Omental fat pad (tissue), 4 donors: ENCODE measurements around the gene MEX3D. TPM values are rescaled to one million over a fixed set of nuclear protein-coding genes. Genes with fewer than 3 reads are reported as not detected.

Experiments used
- ATAC-seq: fragments of 150-250 bp; one replicate; pipeline ENCODE4 v1.9.1; 2016; ENCODE audit warnings: mild to moderate bottlenecking, moderate library complexity; ENCODE audit not compliant: low FRiP score
- DNase-seq: peaks from one replicate; pipeline ENCODE4 v3.0.0-alpha.2; 2019; ENCODE audit warnings: low spot score
- total RNA-seq, 4 donors: library from RNA; depleted of rRNA; stranded (reverse); fragments of >200 nt; gene quantifications; one replicate each; pipeline ENCODE4 v1.1.0, GENCODE V29; 2016
- TF ChIP-seq, protein P1 (sequence below), 3 donors: fragments of 450-650 bp; IDR thresholded peaks; one replicate each; pipeline ENCODE4 v1.5.1; 2016 to 2017; ENCODE audit warnings: antibody characterized with exemption in 3 of 3, mild to moderate bottlenecking in 3 of 3, moderate library complexity in 2 of 3

Gene MEX3D
- total RNA-seq, 4 donors from 2014 or later: 3.3 to 10.2 (median 7.7) TPM

DNA sequence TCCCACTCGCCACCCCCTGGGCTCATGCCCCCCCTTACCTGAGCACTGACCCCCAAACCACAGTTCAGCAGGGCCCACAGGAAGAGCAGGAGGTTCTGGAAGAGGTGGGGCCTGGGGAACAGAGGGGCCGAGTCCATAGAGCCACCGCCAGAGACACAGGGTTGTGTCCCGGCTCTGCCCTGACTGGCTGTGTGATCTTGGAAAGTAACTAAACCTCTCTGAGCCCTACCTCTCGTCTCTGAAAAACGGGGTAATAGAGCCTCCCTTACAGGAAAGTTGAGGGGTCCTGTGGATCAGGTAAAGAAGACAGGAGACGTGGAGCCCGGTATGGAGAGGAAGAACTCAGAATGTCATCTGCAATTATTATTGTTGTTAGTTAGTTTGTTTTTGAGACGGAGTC is 57.3 kb downstream of the MEX3D start:
- TF ChIP-seq, protein P1, sequence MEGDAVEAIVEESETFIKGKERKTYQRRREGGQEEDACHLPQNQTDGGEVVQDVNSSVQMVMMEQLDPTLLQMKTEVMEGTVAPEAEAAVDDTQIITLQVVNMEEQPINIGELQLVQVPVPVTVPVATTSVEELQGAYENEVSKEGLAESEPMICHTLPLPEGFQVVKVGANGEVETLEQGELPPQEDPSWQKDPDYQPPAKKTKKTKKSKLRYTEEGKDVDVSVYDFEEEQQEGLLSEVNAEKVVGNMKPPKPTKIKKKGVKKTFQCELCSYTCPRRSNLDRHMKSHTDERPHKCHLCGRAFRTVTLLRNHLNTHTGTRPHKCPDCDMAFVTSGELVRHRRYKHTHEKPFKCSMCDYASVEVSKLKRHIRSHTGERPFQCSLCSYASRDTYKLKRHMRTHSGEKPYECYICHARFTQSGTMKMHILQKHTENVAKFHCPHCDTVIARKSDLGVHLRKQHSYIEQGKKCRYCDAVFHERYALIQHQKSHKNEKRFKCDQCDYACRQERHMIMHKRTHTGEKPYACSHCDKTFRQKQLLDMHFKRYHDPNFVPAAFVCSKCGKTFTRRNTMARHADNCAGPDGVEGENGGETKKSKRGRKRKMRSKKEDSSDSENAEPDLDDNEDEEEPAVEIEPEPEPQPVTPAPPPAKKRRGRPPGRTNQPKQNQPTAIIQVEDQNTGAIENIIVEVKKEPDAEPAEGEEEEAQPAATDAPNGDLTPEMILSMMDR (IDR thresholded peaks at IDR 0.05): no peak
- DNase-seq: no peak
- ATAC-seq: no peak

DNA sequence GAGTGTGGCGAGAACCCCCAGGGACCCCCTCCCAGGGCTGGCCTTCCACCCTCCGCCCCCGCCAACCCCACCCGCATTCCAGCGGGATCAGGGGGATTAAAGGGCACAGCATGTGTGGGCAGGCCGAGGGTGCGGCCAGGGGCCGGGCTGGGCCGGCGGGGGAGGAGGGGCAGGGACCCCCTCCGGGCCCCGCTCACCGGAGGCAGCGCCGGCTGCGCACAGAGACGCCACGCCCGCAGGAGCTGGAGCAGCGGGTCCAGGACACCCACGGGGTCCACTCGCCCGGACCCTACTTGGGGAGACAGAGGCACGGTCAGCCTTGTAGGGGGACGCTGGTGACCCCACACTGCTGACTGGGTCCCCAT is 57.7 kb downstream of the MEX3D start:
- no peak for ATAC-seq
- TF ChIP-seq, protein P1 (IDR thresholded peaks at IDR 0.05): no peak
- DNase-seq: no peak

DNA sequence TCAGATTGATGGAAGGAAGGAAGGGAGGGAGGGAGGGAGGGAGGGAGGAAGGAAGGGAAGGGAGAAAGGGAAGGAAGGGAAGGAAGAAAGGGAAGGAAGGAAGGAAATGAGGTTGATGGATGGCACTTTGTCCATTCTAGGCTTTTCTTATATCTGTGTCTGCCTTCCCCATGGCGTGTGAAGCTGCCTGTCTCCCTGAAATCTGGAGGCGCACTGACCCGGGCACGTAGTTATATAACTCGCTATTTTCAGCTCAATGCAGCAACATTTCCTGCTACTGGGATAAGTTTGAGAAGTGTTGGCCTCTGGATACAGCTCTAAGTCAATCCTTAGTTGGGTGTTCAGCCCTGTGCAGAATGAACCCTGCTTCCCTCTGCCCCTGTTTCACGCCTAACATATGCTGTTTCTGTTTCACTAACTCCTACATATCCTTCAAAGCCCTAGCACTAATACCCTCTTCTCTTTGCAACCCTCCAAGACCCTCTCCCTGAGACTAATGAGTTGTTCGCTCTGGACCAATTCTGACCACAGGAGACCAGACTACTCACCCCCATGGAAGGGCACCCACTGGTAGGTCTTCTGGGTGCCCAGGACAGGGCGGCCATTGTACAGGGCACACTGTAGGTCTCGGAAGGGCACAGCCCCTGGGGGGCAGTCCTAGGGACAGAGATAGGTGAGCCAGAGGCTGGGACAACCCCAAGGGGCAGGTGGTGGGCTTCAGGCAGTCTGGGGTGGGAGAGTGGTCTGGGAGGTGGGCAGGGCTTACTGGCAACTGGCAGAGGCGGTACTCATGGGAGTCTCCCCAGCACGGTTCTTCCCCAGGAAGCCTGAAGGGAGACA is 58.3 kb downstream of the MEX3D start:
- ATAC-seq: no peak
- DNase-seq: no peak
- TF ChIP-seq, protein P1 (IDR thresholded peaks at IDR 0.05): no peak

DNA sequence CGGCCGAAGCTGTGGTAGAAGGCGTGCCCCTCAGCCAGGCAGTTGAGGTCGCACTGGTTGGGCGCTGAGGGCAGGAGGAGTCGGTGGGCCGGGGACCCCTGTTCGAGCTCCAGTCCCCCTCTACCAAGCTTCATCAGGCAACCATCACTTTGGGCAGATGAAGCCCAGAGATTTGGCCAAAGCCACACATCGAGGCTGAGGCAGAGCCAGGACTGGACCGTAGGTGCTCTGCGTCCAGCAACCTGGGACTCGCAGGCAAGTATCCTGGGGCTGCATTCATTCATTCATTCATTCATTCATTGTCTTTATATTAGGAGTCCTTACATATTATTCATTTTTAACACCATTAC is 59.6 kb downstream of the MEX3D start:
- no peak for DNase-seq
- TF ChIP-seq, protein P1 (IDR thresholded peaks at IDR 0.05): no peak
- ATAC-seq: no peak

DNA sequence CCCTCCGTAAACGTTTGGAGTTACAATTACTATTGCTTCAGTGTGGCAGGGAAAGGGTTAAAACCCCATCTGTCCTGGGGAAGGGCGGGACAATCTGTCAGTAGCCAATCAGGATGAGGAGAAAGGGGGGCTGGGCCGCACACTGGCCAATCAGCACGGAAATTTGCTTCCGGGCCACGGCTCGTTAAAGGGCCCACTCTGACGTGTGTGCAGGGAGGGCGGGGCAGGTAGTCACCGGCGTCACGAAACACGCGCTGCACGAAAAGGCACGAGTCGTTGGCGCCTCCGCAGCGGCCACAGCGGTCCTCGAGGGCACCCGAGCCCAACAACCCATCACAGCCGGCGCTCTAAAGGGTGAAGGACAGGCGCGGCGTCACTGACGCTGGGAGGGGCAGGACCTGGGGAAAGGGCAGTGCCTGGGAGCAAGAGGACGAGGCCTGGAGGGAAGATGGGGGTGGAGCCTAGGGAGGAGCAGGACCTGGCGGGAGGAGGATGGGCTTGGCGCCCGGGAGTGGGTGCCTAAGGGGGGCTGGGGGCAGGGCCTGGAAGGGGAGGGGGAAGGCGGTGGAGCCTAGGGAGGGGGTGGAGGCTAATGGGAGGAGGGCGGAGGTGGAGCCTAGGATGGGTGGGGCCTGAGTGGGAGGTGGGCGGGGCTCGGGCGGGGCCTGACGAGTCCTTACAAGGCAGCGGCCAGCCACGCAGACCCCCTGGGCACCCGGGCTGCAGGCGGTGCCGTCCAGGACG is 60.2 kb downstream of the MEX3D start:
- ATAC-seq (peak; percentile 89), DNase-seq (peak; percentile 76)

DNA sequence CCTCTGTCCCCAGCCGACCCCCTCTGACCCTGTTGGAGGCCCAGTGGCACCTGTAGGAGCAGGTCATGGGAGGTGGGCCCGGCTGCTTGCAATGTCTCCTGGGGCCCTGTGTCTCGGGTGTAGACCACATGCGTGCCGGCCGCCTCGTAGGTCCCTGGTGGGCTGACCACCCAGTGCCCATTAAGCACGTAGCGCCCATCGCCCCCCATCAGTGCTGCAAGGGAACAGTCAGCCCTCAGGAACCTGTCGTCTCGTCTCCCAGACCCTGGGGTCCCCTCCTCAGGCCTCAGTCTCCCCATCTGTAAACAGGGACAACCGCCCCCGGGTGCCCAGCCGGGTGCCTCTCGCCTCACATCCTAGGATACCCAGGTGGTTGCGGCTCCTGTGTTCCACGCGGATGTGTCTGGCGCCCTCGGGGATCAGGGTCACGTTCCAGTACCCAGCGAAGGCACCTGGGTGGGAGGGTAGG is 60.9 kb downstream of the MEX3D start:
- TF ChIP-seq, protein P1 (IDR thresholded peaks at IDR 0.05): no peak
- ATAC-seq: no peak
- no peak for DNase-seq

More for the DNA sequence above, 60.2 kb downstream of the MEX3D start:
- TF ChIP-seq, protein P1 (IDR thresholded peaks at IDR 0.05): no peak
